Measurements from ENCODE around the gene NPPC. TPM values are rescaled to one million over a fixed set of nuclear protein-coding genes. Genes with fewer than 3 reads are reported as not detected.

NPPC gene
- total and polyA plus RNA-seq, 10 of the 15 experiments (the other 5 are each of a cell fraction or from before 2014, with no cell fraction given) = 0.15 TPM; not detected in 9

- TF ChIP-seq, protein P1, sequence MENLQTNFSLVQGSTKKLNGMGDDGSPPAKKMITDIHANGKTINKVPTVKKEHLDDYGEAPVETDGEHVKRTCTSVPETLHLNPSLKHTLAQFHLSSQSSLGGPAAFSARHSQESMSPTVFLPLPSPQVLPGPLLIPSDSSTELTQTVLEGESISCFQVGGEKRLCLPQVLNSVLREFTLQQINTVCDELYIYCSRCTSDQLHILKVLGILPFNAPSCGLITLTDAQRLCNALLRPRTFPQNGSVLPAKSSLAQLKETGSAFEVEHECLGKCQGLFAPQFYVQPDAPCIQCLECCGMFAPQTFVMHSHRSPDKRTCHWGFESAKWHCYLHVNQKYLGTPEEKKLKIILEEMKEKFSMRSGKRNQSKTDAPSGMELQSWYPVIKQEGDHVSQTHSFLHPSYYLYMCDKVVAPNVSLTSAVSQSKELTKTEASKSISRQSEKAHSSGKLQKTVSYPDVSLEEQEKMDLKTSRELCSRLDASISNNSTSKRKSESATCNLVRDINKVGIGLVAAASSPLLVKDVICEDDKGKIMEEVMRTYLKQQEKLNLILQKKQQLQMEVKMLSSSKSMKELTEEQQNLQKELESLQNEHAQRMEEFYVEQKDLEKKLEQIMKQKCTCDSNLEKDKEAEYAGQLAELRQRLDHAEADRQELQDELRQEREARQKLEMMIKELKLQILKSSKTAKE (IDR thresholded peaks at IDR 0.05; ENCODE audit: low read depth, poor library complexity, severe bottlenecking) = no peak
- TF ChIP-seq BCL3 (IDR thresholded peaks at IDR 0.05; ENCODE audit: borderline replicate concordance, insufficient read depth, low read depth, low read length, poor library complexity, severe bottlenecking) = no peak
- TF ChIP-seq NRF1 (conservative IDR thresholded peaks at IDR 0.05; ENCODE audit: low read depth, low read length) = no peak
- TF ChIP-seq ZNF217 (IDR thresholded peaks at IDR 0.05) = no peak
These were observed 47.0 kb downstream of the NPPC start (continued) for GRCh38 chr2:231879216-231879615.

- DNase-seq (ENCODE audit: low read depth, low spot score) (no peak), ATAC-seq (no peak), FAIRE-seq (no peak)
- H3K4me3 ChIP-seq = no peak overlapping the region
- no peak overlapping the region for H3K4me2 ChIP-seq (ENCODE audit: control insufficient read depth, insufficient read depth)
- no peaks in the 10 kb centered on the region for H4K20me1 ChIP-seq (ENCODE audit: control insufficient read depth, insufficient read depth)
- 65% methylated on average over 15 of the region's 15 CpGs for WGBS (ENCODE audit: insufficient coverage, insufficient replicate concordance, low lambda C conversion rate, missing lambda C conversion rate)
- in situ Hi-C loops (cut with MboI) = no loop called here
- no peak overlapping the region for H3K27ac ChIP-seq (ENCODE audit: control insufficient read depth, insufficient read depth)
- RAD21 ChIA-PET (ENCODE audit: unreplicated experiment) = no interaction called here
- no peak overlapping the region for H3K9ac ChIP-seq (ENCODE audit: control insufficient read depth, insufficient read depth, low read length)
- H3K9me3 ChIP-seq (replicated peaks; ENCODE audit: control insufficient read depth, insufficient read depth, low read length) = no peaks in the 10 kb centered on the region
- H3K27me3 ChIP-seq (replicated peaks in 1 of 2; ENCODE audit: control insufficient read depth in 2 of 2, insufficient read depth in 2 of 2, low read length in 1 of 2) = no peaks in the 10 kb centered on the region; a peak in 1 of 4 replicates
- POLR2A ChIA-PET = no interaction called here
- SMC1A ChIA-PET (ENCODE audit: uncharacterized antibody, unreplicated experiment) = no interaction called here
- CTCF ChIA-PET = no interaction called here
- intact Hi-C loops (cut with micrococcal nuclease; ENCODE audit: unreplicated experiment) = no loop called here
- no TSS peak for BruUV-seq (replicated peaks)
- no peak overlapping the region for H2AFZ ChIP-seq (ENCODE audit: control insufficient read depth, low read depth, low read length)
- no peaks in the 10 kb centered on the region for H3K79me2 ChIP-seq (ENCODE audit: control insufficient read depth, insufficient read depth, low read length)
- no peaks in the 10 kb centered on the region for H3K36me3 ChIP-seq (ENCODE audit: control insufficient read depth in 2 of 2, insufficient read depth in 2 of 2, low read length in 1 of 2)
- H3K4me1 ChIP-seq (ENCODE audit: control insufficient read depth, insufficient read depth, low read length) = no peaks in the 10 kb centered on the region
- TF ChIP-seq JUND (IDR thresholded peaks at IDR 0.05; ENCODE audit: low read depth, low read length) = no peak
- no peak for TF ChIP-seq RELA (IDR thresholded peaks at IDR 0.05; ENCODE audit: borderline replicate concordance, partially characterized antibody)
- no peak for TF ChIP-seq RBBP5 (conservative IDR thresholded peaks at IDR 0.05)
- TF ChIP-seq STAT1 (conservative IDR thresholded peaks at IDR 0.05) = no peak
- TF ChIP-seq, protein P2, sequence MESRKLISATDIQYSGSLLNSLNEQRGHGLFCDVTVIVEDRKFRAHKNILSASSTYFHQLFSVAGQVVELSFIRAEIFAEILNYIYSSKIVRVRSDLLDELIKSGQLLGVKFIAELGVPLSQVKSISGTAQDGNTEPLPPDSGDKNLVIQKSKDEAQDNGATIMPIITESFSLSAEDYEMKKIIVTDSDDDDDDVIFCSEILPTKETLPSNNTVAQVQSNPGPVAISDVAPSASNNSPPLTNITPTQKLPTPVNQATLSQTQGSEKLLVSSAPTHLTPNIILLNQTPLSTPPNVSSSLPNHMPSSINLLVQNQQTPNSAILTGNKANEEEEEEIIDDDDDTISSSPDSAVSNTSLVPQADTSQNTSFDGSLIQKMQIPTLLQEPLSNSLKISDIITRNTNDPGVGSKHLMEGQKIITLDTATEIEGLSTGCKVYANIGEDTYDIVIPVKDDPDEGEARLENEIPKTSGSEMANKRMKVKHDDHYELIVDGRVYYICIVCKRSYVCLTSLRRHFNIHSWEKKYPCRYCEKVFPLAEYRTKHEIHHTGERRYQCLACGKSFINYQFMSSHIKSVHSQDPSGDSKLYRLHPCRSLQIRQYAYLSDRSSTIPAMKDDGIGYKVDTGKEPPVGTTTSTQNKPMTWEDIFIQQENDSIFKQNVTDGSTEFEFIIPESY (IDR thresholded peaks at IDR 0.05) = no peak
- no peak for TF ChIP-seq E2F4 (IDR thresholded peaks at IDR 0.05; ENCODE audit: low read depth, low read length)
- TF ChIP-seq, protein P3, sequence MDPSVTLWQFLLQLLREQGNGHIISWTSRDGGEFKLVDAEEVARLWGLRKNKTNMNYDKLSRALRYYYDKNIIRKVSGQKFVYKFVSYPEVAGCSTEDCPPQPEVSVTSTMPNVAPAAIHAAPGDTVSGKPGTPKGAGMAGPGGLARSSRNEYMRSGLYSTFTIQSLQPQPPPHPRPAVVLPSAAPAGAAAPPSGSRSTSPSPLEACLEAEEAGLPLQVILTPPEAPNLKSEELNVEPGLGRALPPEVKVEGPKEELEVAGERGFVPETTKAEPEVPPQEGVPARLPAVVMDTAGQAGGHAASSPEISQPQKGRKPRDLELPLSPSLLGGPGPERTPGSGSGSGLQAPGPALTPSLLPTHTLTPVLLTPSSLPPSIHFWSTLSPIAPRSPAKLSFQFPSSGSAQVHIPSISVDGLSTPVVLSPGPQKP (IDR thresholded peaks at IDR 0.05; ENCODE audit: low read depth, low read length) = no peak
- no peak for TF ChIP-seq MEF2A (IDR thresholded peaks at IDR 0.05; ENCODE audit: insufficient read depth, low read depth, low read length)
- no peak for TF ChIP-seq YBX1 (IDR thresholded peaks at IDR 0.05)
- no peak for TF ChIP-seq CREB1 (IDR thresholded peaks at IDR 0.05; ENCODE audit: low read depth)
- no peak for TF ChIP-seq ZNF217 (IDR thresholded peaks at IDR 0.05)
These were observed 48.4 kb downstream of the NPPC start for GRCh38 chr2:231877533-231878456.
